HG03097 (cell line): ENCODE data around the gene DPH6.
A peak's percentile ranks its signal among the peaks of the same experiment; 100 is the strongest.
"Not testable (repeated sequence)": the region's sequence is repeated elsewhere in the genome, so short reads cannot be mapped to it uniquely, and the experiment has no call there.

Experiments used
- ATAC-seq: cut with Tn5 transposase; IDR thresholded peaks from one replicate; pipeline ENCODE4 v1.9.1; 2021; ENCODE audit not compliant: unreplicated experiment, low FRiP score

The DPH6 gene, protein sequence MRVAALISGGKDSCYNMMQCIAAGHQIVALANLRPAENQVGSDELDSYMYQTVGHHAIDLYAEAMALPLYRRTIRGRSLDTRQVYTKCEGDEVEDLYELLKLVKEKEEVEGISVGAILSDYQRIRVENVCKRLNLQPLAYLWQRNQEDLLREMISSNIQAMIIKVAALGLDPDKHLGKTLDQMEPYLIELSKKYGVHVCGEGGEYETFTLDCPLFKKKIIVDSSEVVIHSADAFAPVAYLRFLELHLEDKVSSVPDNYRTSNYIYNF

DNA sequence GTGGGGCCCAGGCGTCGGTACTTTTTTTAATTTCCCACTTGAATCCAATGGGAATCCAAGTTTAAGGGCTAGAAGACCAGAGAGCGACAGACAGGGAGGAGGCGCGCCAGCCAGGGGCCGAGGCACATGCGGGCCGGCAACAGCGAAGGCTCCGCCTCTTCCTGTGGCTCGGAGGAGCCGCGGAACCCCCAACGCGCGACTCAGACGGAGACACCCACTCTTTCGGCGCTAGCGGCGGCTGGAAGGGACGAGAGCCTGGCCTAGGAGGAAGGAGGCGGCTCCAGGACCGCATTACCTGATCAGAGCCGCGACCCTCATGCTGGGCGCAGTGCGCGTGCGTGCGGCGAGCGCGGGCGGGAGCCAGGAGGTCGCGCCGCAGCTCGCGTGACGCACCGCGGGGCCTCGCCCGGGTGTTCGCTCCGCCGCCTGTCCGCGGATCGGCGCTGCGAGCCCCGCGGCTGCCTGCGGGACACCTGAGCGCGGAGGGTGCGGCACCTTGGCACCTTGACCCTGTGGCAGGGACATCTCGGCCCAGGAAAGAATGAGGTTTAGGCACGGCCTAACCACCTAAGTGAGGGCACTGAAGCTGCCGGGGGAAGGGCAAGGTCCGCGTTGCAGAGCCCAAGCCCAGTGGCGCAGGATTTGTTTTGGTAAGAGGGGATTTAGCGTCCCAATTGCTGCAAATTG lies at the start of gene DPH6:
DPH6 (minus strand) TSS at position 342 of the 687 bp plus-strand sequence; CDS start at position 318, 24 bp downstream.
- peak; percentile 86 for ATAC-seq

DNA sequence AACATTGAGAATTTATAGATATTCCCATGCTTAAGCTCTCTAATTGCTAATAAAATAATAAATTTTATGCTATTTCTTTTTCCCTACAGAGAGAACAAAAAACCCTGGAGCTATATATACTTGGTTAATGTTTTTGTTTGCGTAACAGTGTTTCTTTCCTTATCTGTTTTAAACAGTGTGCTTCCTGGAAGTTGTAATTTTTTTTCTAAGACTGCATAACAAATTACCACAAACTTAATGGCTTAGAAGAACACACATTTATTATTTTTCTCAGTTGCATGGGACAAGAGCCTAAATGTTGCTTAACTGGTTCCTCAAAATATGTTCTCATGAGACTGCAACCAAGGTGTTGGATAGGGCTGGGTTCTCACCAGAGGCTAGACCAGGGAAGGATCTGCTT lies 49.7 kb upstream of the DPH6 start:
- ATAC-seq, result no peak

DNA sequence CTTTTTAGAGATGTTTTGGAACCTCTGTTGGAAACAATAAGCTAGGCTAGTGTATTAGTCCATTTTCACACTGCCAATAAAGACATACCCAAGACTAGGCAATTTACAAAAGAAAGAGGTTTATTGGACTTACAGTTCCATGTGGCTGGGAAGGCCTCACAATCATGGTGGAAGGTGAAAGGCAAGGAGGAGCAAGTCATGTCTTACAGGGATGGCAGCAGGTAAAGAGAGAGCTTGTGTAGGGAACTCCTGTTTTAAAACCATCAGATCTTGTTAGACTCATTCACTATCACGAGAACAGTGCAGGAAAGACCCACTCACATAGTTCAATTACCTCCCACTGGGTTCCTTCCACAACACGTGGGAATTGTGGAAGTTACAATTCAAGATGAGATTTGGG lies 46.0 kb upstream of the DPH6 start:
- not testable (repeated sequence) for ATAC-seq

DNA sequence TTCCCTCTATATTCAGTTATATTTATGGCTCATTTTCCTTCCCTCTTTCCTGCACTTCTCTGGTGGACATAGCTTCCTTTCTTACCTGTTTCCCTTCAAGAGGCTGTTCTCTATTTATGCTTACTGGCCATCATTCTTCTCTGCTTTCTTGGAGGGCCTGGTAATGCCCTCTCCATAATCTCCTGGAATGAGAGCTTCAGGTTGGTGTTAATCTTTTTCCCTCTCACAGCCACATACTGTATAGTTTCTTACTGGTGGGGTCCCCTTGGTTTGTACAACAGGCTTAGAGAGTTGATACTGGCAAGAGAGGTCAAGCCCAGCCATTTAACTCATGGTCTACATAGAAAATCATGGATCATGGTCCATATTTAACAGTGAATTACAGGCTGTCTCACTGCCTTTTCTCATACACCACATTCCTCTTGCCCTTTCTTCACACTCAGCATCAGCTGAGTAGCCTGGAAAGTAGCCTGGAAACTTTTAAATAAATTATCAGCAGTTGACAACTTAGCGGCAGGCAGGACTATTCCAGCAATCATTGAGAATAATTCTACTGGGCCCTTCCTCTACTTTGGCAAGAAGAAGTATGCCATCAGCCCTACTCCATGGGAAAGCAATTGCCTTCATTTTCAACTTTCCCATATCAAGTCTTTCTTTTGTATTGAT lies 38.0 kb upstream of the DPH6 start:
- ATAC-seq, result no peak

DNA sequence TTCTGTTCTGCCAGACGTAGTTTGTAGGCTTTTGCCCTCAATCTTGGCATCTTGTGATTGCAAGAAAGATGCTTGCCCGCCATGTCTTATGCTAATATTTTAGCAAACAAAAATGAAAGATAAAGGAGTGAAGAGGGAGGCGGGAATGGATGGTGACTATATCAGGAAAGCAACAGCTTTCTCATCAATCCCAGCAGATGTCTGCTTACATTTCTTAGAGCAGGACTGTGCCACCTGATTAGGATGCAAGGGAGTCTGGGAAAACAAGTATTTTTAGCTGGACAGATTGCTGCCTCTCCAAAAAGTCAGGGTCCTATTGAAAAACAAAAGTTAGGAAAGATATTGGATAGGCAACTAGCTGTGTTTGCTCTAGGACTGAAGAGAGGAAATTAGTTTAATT lies 34.6 kb upstream of the DPH6 start:
- no peak for ATAC-seq

DNA sequence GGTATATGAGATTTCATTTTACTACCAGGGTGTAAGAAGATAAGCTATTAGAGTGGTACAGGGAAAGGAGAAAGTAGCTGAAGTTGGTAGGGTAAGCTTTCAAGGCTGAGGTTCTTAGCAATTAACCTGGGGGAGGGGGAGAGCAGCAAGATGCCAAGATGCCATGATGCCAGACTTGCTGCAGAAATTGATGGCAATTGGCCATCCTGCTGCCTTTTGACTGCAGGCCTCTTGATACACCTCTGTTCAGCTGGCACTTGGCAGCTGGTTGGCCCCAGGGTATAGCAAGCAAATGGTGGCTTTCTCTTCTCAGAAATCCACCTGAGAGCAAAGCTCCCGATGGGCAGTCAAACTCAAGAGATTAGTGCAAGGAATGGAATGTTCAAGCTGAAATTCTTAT lies 21.4 kb upstream of the DPH6 start:
- ATAC-seq, result no peak

DNA sequence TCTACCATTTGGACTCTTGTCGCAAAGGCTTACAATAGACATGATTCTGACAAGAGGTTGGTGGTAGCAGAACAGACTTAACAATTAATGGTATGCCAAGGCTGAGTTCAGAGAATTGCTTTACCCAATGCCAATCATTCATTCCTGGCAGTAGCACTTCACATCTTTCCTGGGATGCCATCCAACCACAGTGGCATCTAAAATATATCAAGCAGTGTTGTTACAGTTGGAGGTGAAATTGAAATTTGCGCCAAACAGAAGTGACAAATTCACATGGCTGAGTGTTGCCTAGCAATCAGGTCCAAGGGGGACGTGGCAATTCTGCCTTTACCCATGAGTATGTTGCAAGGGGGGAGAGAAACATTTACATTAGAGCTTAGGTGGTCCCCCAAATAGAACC lies 21.0 kb upstream of the DPH6 start:
- no peak for ATAC-seq

DNA sequence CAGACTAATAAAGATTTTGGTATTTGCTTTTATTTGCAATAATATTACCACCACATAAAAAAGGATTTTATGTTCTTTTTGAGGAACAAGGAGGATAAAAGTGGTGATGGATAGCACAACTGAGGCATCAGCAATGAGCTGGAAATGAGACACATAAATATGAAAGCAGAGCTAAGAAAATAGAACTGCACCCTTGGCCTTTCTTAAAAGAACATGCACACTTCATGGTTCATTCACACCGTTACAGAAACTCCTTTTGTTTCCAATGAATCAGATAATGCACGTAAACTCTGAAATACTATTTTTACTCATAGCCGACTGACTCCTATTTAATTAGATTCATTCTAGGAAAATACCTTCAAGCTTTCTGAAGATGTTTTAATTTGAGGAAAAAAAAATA lies 19.9 kb upstream of the DPH6 start:
- ATAC-seq, result no peak

DNA sequence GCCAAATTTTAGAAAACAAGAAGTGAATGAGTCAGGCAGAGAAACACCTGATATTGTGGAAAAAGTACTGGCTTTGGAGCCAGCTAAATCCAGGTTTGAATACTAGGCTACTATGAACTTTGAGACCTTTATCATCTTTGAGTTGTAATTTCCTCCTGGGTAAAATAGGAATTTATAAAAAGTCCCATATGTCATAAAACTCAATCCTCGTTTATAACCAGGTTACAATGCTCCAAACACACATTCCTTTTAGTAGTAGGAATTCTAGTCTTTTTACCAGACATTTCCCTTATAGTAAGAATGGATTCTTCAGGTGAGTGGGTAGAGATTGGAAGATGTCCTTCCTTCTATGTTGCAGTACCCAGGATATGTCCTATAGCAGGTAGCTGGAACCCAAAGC lies 16.7 kb upstream of the DPH6 start:
- no peak for ATAC-seq

DNA sequence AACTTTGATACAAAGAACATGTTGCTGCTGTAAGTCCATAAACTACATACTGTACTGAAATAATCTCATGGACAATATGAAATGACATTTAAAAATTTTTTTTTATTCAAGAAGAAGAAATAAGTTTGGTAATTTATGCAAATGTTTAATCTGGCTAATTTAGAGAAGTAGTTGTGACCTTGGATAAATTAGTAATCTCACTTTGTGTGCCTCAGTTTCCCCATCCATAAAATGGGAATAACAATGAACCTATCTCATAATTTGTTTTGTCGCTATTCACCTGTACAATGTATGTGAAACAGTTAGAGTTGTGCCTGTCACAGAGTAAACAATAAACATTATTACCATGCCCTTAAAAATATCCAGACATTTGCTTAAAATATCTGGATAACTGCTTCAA lies 15.3 kb upstream of the DPH6 start:
- no peak for ATAC-seq

DNA sequence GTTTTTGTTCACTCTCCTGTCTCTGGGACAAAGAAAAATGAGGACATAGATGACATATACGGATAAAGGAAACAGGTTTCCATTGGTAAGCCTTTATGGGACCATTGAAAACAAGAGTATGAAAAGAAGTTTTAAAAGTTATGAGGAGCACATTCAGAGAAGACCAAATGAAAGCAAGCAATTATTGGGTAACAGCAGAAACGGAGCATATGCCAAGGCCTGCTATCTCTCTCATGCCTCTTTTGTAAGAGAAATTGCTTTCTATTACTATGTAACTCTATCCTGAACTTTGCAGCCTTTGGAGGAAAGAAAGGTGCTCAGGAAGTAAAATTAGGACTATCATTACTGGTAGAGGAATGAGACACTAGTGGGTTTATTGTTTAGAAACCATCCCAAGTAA lies 14.9 kb upstream of the DPH6 start:
- ATAC-seq, result no peak

DNA sequence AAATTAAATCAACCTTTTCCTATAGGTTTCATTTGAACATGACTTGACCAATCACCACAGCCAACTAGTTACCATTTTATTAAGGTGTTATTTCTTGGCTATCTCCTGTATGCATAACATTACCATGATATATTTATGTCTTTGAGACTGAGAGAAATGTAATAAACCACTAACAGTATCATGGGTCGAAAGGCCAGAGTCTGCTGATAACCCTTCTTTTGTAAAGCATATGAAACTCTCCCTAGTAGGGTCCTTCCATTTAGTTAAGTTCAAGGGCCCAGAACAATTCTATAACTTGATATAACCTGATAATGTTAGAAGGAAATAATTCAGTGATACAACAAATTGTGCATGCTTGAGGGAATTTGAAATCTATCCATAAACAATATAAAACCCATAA lies 14.3 kb upstream of the DPH6 start:
- no peak for ATAC-seq

DNA sequence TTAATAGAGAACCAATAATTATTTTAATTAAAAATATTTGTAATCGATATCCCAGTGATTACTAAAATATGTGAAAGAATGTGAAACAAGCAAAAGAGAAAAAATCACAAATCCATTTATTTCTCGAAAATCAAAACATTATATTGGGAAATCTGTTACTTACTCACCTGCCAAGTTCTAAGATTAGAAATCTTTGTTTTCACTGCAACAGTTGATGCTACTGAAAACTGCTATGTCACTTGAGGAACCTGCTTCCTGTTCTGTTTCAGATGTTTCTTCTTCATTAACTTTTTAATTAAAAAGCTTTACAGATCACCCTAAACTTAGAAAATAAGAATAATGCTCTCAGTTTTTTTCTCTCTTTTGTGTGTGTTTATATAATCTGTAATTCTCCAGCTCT lies 13.7 kb upstream of the DPH6 start:
- no peak for ATAC-seq

DNA sequence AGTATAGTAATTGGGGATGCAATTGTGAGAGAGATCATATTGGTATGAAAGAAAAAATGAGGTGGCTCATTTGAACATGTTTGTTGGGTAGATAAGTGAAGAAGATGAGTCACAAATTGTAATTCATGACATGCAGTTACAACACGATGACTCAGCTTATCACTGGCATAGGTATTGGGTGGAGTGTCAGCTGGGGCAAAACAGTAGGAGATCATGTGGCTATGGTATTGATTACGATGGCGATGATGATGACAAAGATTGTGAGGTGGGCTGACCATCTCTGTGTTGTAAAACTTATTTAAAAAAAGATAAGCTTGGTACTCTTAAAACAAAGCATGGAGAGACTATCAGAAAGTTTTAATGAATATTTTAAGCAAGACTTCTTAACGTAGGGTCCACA lies 11.6 kb upstream of the DPH6 start:
- ATAC-seq, result no peak

DNA sequence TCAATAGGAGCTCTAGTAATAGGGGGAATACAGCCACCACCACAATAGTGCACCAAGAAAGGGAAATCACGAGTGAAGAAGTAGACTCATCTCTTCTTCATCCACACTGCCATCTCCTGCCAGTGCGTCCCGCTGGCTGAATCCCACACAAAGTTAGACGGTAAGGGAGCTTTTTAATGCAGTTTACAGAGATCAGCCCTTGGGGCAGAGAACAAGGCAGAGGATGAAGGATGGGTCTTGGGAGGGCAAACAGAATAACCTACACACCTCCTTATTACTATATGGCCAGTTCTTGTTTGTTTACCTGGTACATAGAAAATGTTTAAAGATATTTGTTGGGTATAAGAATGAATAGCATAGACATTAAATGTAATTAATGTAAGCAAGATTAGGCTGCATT lies 11.0 kb upstream of the DPH6 start:
- ATAC-seq, result no peak

DNA sequence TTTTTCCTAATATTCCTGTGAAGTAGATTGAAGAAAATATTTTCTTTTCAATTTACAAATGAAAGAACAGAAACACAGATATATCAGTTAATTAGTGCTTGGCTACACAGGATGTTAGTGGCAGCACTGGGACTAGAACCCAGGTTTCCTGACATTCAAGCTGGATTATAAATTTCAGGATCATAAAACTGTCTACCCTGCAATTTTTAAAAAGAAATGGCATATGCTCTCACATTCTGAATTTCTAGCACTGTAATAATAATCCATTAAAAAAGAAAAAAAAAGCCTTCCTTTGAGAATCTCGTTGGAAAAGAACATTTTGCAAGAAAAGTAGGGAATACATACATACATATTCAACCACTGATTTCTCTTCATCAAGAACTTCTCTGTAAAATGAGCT lies 9.3 kb upstream of the DPH6 start:
- no peak for ATAC-seq

DNA sequence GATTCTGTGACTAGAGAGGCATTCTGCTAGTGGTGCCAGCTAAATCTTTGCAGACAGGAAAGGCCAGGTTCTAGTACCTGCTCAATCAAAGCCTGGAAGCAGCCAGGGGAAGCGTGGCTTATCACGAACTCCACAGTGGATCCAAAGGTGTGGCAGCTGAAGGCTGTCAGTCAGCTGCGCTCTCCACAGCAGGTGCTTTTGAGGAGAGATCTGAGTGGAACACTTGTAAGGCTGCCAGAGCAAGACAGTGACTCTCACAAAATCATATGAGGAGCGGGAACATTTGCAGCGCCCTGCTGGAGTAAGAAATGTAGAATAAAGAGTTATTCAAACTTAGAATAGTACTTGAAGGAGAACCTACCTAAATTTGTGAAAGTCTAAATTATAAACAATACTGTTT lies 5.0 kb upstream of the DPH6 start:
- ATAC-seq, result no peak

DNA sequence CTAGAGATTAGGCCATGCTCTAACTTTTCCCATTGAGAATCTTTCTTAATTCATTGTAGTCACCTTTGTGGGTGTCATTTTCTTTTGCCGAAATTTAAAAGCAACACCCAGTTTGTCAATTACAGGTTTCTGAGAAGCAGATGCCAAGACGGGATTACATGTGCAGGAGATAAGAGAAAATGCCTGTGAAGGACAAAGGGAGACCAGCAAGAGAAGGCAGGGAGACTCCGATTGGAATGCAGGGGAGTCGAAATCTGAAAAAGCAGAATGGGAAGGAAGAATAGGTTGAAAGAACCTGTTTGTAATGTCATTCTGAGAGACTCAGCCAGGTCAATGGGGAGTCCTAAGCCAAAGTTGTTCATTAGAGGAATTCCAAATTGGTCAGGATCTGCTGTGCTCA lies 3.6 kb upstream of the DPH6 start:
- ATAC-seq, result no peak

DNA sequence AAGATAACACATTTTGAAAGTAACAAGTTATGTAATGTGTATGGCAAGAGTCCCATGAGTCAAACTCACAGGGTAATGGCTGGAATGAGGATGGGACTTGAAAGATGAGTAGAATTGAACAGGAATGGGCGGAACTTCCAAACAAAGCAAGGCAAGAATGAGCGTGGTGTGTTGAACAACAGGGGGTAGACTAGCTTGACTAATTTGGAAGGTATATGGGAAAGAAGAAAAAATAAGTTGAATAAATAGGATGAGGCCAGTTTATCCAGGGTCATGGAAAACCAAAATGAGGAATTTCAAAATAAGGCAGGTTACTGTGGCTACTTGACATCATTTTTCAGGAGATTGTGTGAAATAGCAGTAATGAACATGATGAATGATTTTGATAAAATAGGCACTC lies 2.5 kb upstream of the DPH6 start:
- ATAC-seq, result no peak

DNA sequence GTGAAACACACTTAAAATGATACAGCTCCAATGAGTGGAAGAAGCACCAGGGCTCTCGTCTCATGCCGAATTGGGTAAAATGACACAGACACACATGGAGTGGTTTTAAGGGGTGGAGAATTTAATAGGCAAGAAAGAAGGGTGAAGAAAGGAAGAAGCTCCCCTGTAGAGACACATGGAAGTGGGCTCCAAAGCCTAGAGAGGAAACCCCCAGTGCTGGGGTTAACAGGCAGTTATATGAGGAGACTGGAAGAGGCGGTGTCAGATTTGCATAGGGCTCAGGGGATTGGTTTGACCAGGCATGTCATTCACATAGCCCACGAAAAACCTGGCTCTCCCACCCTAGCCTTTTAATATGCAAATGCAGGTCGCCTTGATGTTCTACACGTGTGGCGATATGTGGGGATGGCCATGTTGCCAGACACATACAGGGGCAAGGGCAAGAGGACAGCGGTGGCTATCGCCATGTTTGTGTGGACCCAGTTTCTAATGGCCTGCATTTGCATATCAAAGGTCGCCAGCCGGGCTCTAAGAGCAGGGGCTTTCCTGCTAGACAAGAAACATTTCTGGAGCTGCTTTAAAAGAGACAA lies 1.9 kb upstream of the DPH6 start:
- no peak for ATAC-seq

DNA sequence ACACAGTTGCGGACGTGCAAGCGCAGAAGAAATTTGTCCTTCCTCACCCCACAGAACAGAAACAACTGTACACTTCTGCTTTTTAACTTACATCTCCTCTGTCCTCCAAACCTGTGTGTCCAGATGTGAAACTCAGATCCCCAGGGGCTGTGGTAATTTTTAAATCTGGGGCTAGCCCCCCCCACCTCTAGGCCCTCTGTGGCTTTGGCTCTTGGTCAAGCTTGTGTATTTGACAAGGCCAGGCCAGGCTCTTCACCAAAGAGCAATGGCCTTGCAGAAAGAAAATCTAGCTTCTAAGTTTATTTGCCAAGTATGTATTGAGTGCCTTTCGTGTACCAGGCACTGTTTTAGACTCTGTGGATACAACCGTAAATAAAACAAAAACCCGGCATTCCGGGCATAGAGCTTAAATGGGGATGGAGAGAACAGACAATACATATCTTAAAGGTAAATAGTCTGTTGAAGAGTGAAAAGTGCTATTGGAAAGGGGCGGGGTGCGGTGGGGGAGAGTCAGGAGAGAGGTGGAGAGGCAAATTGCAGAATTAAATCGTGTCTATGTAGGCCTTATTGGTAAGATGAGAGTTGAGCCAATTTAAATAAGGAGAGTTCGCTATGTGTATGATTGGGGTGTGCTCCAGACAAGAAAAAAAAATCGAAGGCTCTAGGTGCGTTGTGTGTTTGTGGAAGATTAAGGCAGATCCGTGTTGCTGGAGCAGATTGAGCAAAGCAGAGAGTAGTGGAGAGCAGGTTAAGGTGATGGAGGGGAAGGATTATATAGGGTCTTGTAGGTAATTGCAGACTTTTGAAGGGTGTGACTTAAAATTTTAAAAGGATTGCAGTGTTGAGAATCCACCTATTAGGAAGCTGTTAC lies 781 bp upstream of the DPH6 start:
- no peak for ATAC-seq
